ENCODE data around the gene HCAR3. TPM values are rescaled to one million over a fixed set of nuclear protein-coding genes. Genes with fewer than 3 reads are reported as not detected.

HCAR3 gene
- polyA plus RNA-seq, 1 donor from 2014 or later = not detected

GRCh38 chr12:122687086-122687485, 29.5 kb downstream of the HCAR3 start:
- Histone ChIP-seq H3F3A (ENCODE audit: insufficient read depth, low read length, poor library complexity, severe bottlenecking) (no peaks in the 10 kb centered on the region), H3K27me3 (ENCODE audit: insufficient read depth, low read depth, low read length) (no peaks in the 10 kb centered on the region), H3K27ac (ENCODE audit: low read length) (no peak overlapping the region), H2AFZ (ENCODE audit: low read depth, low read length) (no peak overlapping the region), H4K20me1 (ENCODE audit: insufficient read depth) (no peaks in the 10 kb centered on the region), H3K4me2 (ENCODE audit: low read length) (no peak overlapping the region), H3K9ac (ENCODE audit: low read length) (no peak overlapping the region), H3K79me2 (replicated peaks; ENCODE audit: insufficient read depth, low read length) (no peaks in the 10 kb centered on the region), H3K36me3 (ENCODE audit: insufficient read depth, low read length) (no peaks in the 10 kb centered on the region), H3K4me3 (ENCODE audit: low read length) (no peak overlapping the region), H3K9me3 (ENCODE audit: low read length) (no peaks in the 10 kb centered on the region), H3K9me2 (ENCODE audit: insufficient read depth, low read length) (no peaks in the 10 kb centered on the region)
- no peak for TF ChIP-seq CTCF (IDR thresholded peaks at IDR 0.05; ENCODE audit: poor library complexity, severe bottlenecking)
- no peak for TF ChIP-seq TAF1 (IDR thresholded peaks at IDR 0.05; ENCODE audit: low read depth)
- TF ChIP-seq REST (IDR thresholded peaks at IDR 0.05; ENCODE audit: borderline replicate concordance) = no peak
- no peak for TF ChIP-seq POLR2AphosphoS5 (IDR thresholded peaks at IDR 0.05)
- no peak for TF ChIP-seq SMC3 (conservative IDR thresholded peaks at IDR 0.05; ENCODE audit: poor library complexity)
- no peak for TF ChIP-seq MXI1 (conservative IDR thresholded peaks at IDR 0.05; ENCODE audit: poor library complexity, severe bottlenecking)
- no peak for TF ChIP-seq RAD21 (conservative IDR thresholded peaks at IDR 0.05)
- no peak for TF ChIP-seq EP300 (conservative IDR thresholded peaks at IDR 0.05; ENCODE audit: poor library complexity, severe bottlenecking)
- no peak for TF ChIP-seq EZH2 (IDR thresholded peaks at IDR 0.05; ENCODE audit: borderline replicate concordance, insufficient read depth, low read length, poor library complexity, severe bottlenecking)

GRCh38 chr12:122686538-122686937, 30.1 kb downstream of the HCAR3 start:
- H3K36me3 ChIP-seq (ENCODE audit: insufficient read depth, low read length) = no peaks in the 10 kb centered on the region
- no peaks in the 10 kb centered on the region for H3K9me3 ChIP-seq (ENCODE audit: low read length)
- H2AFZ ChIP-seq (ENCODE audit: low read depth, low read length) = no peak overlapping the region
- H3K27me3 ChIP-seq (ENCODE audit: insufficient read depth, low read depth, low read length) = no peaks in the 10 kb centered on the region
- no peak overlapping the region for H3K9ac ChIP-seq (ENCODE audit: low read length)
- TF ChIP-seq REST (IDR thresholded peaks at IDR 0.05; ENCODE audit: borderline replicate concordance) (no peak), EZH2 (IDR thresholded peaks at IDR 0.05; ENCODE audit: borderline replicate concordance, insufficient read depth, low read length, poor library complexity, severe bottlenecking) (no peak), TAF1 (IDR thresholded peaks at IDR 0.05; ENCODE audit: low read depth) (no peak), SMC3 (conservative IDR thresholded peaks at IDR 0.05; ENCODE audit: poor library complexity) (no peak), EP300 (conservative IDR thresholded peaks at IDR 0.05; ENCODE audit: poor library complexity, severe bottlenecking) (no peak), POLR2AphosphoS5 (IDR thresholded peaks at IDR 0.05) (no peak), CTCF (IDR thresholded peaks at IDR 0.05; ENCODE audit: poor library complexity, severe bottlenecking) (no peak), MXI1 (conservative IDR thresholded peaks at IDR 0.05; ENCODE audit: poor library complexity, severe bottlenecking) (no peak), RAD21 (conservative IDR thresholded peaks at IDR 0.05) (no peak)
- H3K4me3 ChIP-seq (ENCODE audit: low read length) = no peak overlapping the region
- no peak overlapping the region for H3K27ac ChIP-seq (ENCODE audit: low read length)
- H4K20me1 ChIP-seq (ENCODE audit: insufficient read depth) = no peaks in the 10 kb centered on the region
- no peaks in the 10 kb centered on the region for H3K79me2 ChIP-seq (replicated peaks; ENCODE audit: insufficient read depth, low read length)
- H3K9me2 ChIP-seq (ENCODE audit: insufficient read depth, low read length) = no peaks in the 10 kb centered on the region
- H3F3A ChIP-seq (ENCODE audit: insufficient read depth, low read length, poor library complexity, severe bottlenecking) = no peaks in the 10 kb centered on the region
- no peak overlapping the region for H3K4me2 ChIP-seq (ENCODE audit: low read length)
